NB4 (cell line): Measurements from ENCODE around the gene NKAP.
A peak's percentile ranks its signal among the peaks of the same experiment; 100 is the strongest.

ENCODE experiments used
- POLR2A ChIP-seq: IDR thresholded peaks from 2 replicates; pipeline ENCODE4 v1.6.1; 2011; ENCODE audit warnings: mild to moderate bottlenecking; ENCODE audit not compliant: insufficient read length; ENCODE audit errors: extremely low read depth
- TF ChIP-seq, protein P1 (sequence below): IDR thresholded peaks from one replicate; pipeline ENCODE4 v1.5.1; 2012; ENCODE audit warnings: low read depth, low read length
- TF ChIP-seq, protein P2 (sequence below): IDR thresholded peaks from 2 replicates; pipeline ENCODE4 v1.6.1; 2011; ENCODE audit warnings: low read depth, low read length

DNA sequence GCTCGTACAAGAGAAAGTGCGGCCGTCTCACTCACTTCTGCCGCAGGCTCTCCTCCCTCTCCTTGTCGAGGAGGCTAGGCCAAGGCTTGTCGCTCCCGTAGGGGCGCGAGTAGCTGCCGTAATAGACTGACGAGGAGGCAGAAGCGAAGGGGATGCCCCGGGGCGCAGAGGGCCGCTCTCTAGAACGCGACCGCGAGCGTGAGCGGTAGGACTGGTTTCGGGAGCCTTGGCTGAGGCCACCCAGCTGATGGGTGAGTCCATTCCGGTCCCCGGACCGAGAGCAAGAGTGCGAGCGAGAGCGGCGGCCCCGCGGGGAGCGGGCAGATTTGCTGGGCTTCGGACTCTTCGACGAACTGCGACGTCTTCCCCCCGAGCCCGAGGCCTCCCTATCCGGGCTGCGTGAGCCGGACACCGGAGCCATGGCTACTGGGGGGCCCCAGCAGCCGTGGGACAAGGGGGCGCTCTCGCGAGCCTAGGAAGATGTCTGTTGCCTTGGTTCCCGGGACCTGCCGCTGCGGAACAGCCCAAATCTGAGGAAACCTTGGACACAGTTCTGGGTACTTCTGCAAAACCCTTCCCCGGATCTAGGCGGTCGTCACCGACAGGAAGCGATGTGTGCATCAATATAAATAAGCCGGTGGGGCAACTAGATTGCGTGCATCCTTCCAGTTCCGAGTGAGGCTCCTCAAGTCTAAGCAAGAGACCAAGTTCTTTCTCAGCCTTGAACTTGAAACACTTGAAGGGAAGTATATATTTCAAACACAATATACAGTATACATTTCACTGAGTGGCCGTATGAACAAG, at the start of gene NKAP:
- TF ChIP-seq, protein P1, sequence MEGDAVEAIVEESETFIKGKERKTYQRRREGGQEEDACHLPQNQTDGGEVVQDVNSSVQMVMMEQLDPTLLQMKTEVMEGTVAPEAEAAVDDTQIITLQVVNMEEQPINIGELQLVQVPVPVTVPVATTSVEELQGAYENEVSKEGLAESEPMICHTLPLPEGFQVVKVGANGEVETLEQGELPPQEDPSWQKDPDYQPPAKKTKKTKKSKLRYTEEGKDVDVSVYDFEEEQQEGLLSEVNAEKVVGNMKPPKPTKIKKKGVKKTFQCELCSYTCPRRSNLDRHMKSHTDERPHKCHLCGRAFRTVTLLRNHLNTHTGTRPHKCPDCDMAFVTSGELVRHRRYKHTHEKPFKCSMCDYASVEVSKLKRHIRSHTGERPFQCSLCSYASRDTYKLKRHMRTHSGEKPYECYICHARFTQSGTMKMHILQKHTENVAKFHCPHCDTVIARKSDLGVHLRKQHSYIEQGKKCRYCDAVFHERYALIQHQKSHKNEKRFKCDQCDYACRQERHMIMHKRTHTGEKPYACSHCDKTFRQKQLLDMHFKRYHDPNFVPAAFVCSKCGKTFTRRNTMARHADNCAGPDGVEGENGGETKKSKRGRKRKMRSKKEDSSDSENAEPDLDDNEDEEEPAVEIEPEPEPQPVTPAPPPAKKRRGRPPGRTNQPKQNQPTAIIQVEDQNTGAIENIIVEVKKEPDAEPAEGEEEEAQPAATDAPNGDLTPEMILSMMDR: peak; percentile 1
- TF ChIP-seq POLR2A: peak; percentile 64
- TF ChIP-seq, protein P2, sequence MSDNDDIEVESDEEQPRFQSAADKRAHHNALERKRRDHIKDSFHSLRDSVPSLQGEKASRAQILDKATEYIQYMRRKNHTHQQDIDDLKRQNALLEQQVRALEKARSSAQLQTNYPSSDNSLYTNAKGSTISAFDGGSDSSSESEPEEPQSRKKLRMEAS: no peak
